Activated CD8-positive, alpha-beta T cell treated with anti-CD3 and anti-CD28 coated beads, Interleukin-2, amount 10 ng/mL, durations not matched to agents 7 days and 5 days (primary cell): ENCODE data around the gene GTF2A1. TPM values are rescaled to one million over a fixed set of nuclear protein-coding genes. Genes with fewer than 3 reads are reported as not detected.

ENCODE experiments used
- ATAC-seq: fragments of 150-1000 bp; cut with Tn5 transposase; one replicate; pipeline ENCODE4 v1.10.0; 2021; ENCODE audit warnings: moderate library complexity
- CTCF ChIA-PET: fragments of 350-600 bp; sonication (Branson Sonifier 250); formaldehyde crosslinking; loops from one replicate; lab custom pipeline; 2021; ENCODE audit warnings: antibody characterized with exemption; lab: Charles Lee
- POLR2A ChIA-PET: fragments of 350-600 bp; sonication (Branson Sonifier 250); formaldehyde crosslinking; loops from one replicate; lab custom pipeline; 2021; ENCODE audit warnings: antibody characterized with exemption; lab: Charles Lee
- DNase-seq: peaks from one replicate; pipeline ENCODE4 v3.0.0-alpha.2; 2020
- H3K27ac Mint-ChIP-seq: one replicate; pipeline ENCODE4 v1.8.0; 2021; ENCODE audit warnings: mild to moderate bottlenecking, mixed read lengths
- H3K27me3 Mint-ChIP-seq: one replicate; pipeline ENCODE4 v1.8.0; 2021; ENCODE audit warnings: low read depth, mixed read lengths
- H3K36me3 Mint-ChIP-seq: one replicate; pipeline ENCODE4 v1.8.0; 2021; ENCODE audit warnings: low read depth, mixed read lengths
- H3K4me1 Mint-ChIP-seq: one replicate; pipeline ENCODE4 v1.8.0; 2021; ENCODE audit warnings: low read depth, mixed read lengths
- H3K4me3 Mint-ChIP-seq: one replicate; pipeline ENCODE4 v1.8.0; 2021; ENCODE audit warnings: mild to moderate bottlenecking, mixed read lengths
- H3K9me3 Mint-ChIP-seq: one replicate; pipeline ENCODE4 v1.8.0; 2022; ENCODE audit warnings: mixed read lengths; ENCODE audit not compliant: insufficient read depth
- total RNA-seq, 2 experiments: library from RNA; stranded (reverse); gene quantifications; one replicate each; pipeline ENCODE4 v1.2.3, GENCODE V29; 2021

The GTF2A1 gene
- total RNA-seq, 2 experiments from 2014 or later: 33.6 to 33.7 TPM

GRCh38 chr14:81161749-81162148 lies 59.0 kb downstream of the GTF2A1 start:
- H3K36me3 Mint-ChIP-seq: no peaks in the 10 kb centered on the region
- ATAC-seq: no peak
- CTCF ChIA-PET: interaction anchor here (0.8 to 1.6 kb wide), 5 partner anchors 8 to 174 kb away, joined by 3 to 10 read pairs (median 3); no protein-coding TSS in a partner anchor
- H3K9me3 Mint-ChIP-seq: no peaks in the 10 kb centered on the region
- H3K4me3 Mint-ChIP-seq: no peak overlapping the region
- POLR2A ChIA-PET: no interaction called here
- DNase-seq: no peak
- H3K27me3 Mint-ChIP-seq: no peaks in the 10 kb centered on the region
- H3K27ac Mint-ChIP-seq: no peak overlapping the region
- peaks cover 6% of the 10 kb centered on the region for H3K4me1 Mint-ChIP-seq

- POLR2A ChIA-PET: interaction anchor here (1.1 kb wide), 1 partner anchor 60 kb away, joined by 3 read pairs; the partner anchor contains the start of gene GTF2A1
Observed at GRCh38 chr14:81161088-81161487, 59.7 kb downstream of the GTF2A1 start.

GRCh38 chr14:81157431-81157830 lies 63.3 kb downstream of the GTF2A1 start:
- Mint-ChIP-seq H3K9me3 (no peaks in the 10 kb centered on the region), H3K27ac (no peak overlapping the region), H3K27me3 (no peaks in the 10 kb centered on the region), H3K4me1 (peaks cover 3% of the 10 kb centered on the region), H3K4me3 (no peak overlapping the region), H3K36me3 (no peaks in the 10 kb centered on the region)
- DNase-seq (no peak), ATAC-seq (no peak)
- ChIA-PET CTCF (interaction anchor here (1.2 to 5.6 kb wide), 2 partner anchors 9 to 13 kb away, joined by 4 to 25 read pairs; no protein-coding TSS in a partner anchor), POLR2A (no interaction called here)

More at GRCh38 chr14:81161088-81161487, 59.7 kb downstream of the GTF2A1 start:
- H3K27me3 Mint-ChIP-seq: no peaks in the 10 kb centered on the region
- H3K4me3 Mint-ChIP-seq: no peak overlapping the region
- CTCF ChIA-PET: interaction anchor here (1.3 to 1.6 kb wide), 4 partner anchors 9 to 173 kb away, joined by 3 to 10 read pairs (median 4); no protein-coding TSS in a partner anchor
- H3K27ac Mint-ChIP-seq: no peak overlapping the region
- ATAC-seq (no peak), DNase-seq (no peak)
- no peaks in the 10 kb centered on the region for H3K36me3 Mint-ChIP-seq
- peaks cover 6% of the 10 kb centered on the region for H3K4me1 Mint-ChIP-seq
- no peaks in the 10 kb centered on the region for H3K9me3 Mint-ChIP-seq

- ATAC-seq (no peak), DNase-seq (no peak)
- CTCF ChIA-PET: interaction anchor here (1.1 to 3.1 kb wide), 2 partner anchors 10 to 157 kb away, joined by 3 to 14 read pairs; no protein-coding TSS in a partner anchor
- POLR2A ChIA-PET: no interaction called here
- Mint-ChIP-seq H3K36me3 (no peaks in the 10 kb centered on the region), H3K27ac (no peak overlapping the region), H3K4me3 (no peak overlapping the region), H3K27me3 (peaks cover 3% of the 10 kb centered on the region), H3K4me1 (peaks cover 3% of the 10 kb centered on the region), H3K9me3 (no peaks in the 10 kb centered on the region)
Observed at GRCh38 chr14:81153187-81153586, 67.6 kb downstream of the GTF2A1 start.

- Mint-ChIP-seq H3K4me3 (no peak overlapping the region), H3K27me3 (peaks cover 3% of the 10 kb centered on the region), H3K4me1 (peaks cover 16% of the 10 kb centered on the region), H3K27ac (no peak overlapping the region), H3K36me3 (no peaks in the 10 kb centered on the region), H3K9me3 (no peaks in the 10 kb centered on the region)
- DNase-seq (no peak), ATAC-seq (no peak)
- ChIA-PET CTCF (no interaction called here), POLR2A (no interaction called here)
Observed at GRCh38 chr14:81148635-81149034, 72.1 kb downstream of the GTF2A1 start.

- CTCF ChIA-PET: interaction anchor here (0.7 to 1.2 kb wide), 2 partner anchors 150 to 160 kb away, joined by 3 read pairs; no protein-coding TSS in a partner anchor
- DNase-seq: no peak
- Mint-ChIP-seq H3K36me3 (no peaks in the 10 kb centered on the region), H3K9me3 (no peaks in the 10 kb centered on the region), H3K27ac (peak overlapping the region; percentile 39), H3K27me3 (peaks cover 3% of the 10 kb centered on the region), H3K4me1 (peaks cover 13% of the 10 kb centered on the region), H3K4me3 (no peak overlapping the region)
- no peak for ATAC-seq
- POLR2A ChIA-PET: no interaction called here
Observed at GRCh38 chr14:81147140-81147897, 73.4 kb downstream of the GTF2A1 start.

GRCh38 chr14:81144824-81145603 lies 75.7 kb downstream of the GTF2A1 start:
- Mint-ChIP-seq H3K9me3 (no peaks in the 10 kb centered on the region), H3K4me1 (peaks cover 13% of the 10 kb centered on the region), H3K36me3 (no peaks in the 10 kb centered on the region), H3K4me3 (no peak overlapping the region), H3K27me3 (peaks cover 3% of the 10 kb centered on the region), H3K27ac (no peak overlapping the region)
- POLR2A ChIA-PET: interaction anchor here (0.7 kb wide), 1 partner anchor 74 kb away, joined by 3 read pairs; no protein-coding TSS in a partner anchor
- no peak for DNase-seq
- no peak for ATAC-seq
- CTCF ChIA-PET: interaction anchor here (0.8 to 0.9 kb wide), 2 partner anchors 25 to 158 kb away, joined by 3 to 4 read pairs; no protein-coding TSS in a partner anchor

- H3K27me3 Mint-ChIP-seq: no peaks in the 10 kb centered on the region
- H3K4me1 Mint-ChIP-seq: peaks cover 13% of the 10 kb centered on the region
- POLR2A ChIA-PET: no interaction called here
- DNase-seq (no peak), ATAC-seq (no peak)
- H3K36me3 Mint-ChIP-seq: no peaks in the 10 kb centered on the region
- H3K9me3 Mint-ChIP-seq: no peaks in the 10 kb centered on the region
- H3K4me3 Mint-ChIP-seq: no peak overlapping the region
- H3K27ac Mint-ChIP-seq: no peak overlapping the region
- CTCF ChIA-PET: no interaction called here
Observed at GRCh38 chr14:81143793-81144192, 77.0 kb downstream of the GTF2A1 start.

- Mint-ChIP-seq H3K9me3 (no peaks in the 10 kb centered on the region), H3K4me3 (no peak overlapping the region), H3K27ac (no peak overlapping the region), H3K27me3 (no peaks in the 10 kb centered on the region), H3K4me1 (peaks cover under 1% of the 10 kb centered on the region), H3K36me3 (no peaks in the 10 kb centered on the region)
- ChIA-PET POLR2A (no interaction called here), CTCF (interaction anchor here (1.5 kb wide), 1 partner anchor 29 kb away, joined by 4 read pairs; no protein-coding TSS in a partner anchor)
- DNase-seq (no peak), ATAC-seq (no peak)
Observed at GRCh38 chr14:81141426-81141825, 79.3 kb downstream of the GTF2A1 start.

GRCh38 chr14:81138429-81138828 lies 82.3 kb downstream of the GTF2A1 start:
- H3K36me3 Mint-ChIP-seq: no peaks in the 10 kb centered on the region
- CTCF ChIA-PET: interaction anchor here (1.0 kb wide), 1 partner anchor 32 kb away, joined by 4 read pairs; no protein-coding TSS in a partner anchor
- H3K4me1 Mint-ChIP-seq: no peaks in the 10 kb centered on the region

GRCh38 chr14:81137316-81137715 lies 83.4 kb downstream of the GTF2A1 start:
- Mint-ChIP-seq H3K4me3 (no peak overlapping the region), H3K4me1 (no peaks in the 10 kb centered on the region), H3K9me3 (no peaks in the 10 kb centered on the region), H3K27ac (no peak overlapping the region), H3K36me3 (no peaks in the 10 kb centered on the region), H3K27me3 (no peaks in the 10 kb centered on the region)
- DNase-seq: no peak
- ChIA-PET CTCF (no interaction called here), POLR2A (no interaction called here)
- ATAC-seq: no peak

More at GRCh38 chr14:81138429-81138828, 82.3 kb downstream of the GTF2A1 start:
- no peak overlapping the region for H3K4me3 Mint-ChIP-seq
- H3K9me3 Mint-ChIP-seq: no peaks in the 10 kb centered on the region
- POLR2A ChIA-PET: no interaction called here
- DNase-seq: no peak
- no peak overlapping the region for H3K27ac Mint-ChIP-seq
- no peaks in the 10 kb centered on the region for H3K27me3 Mint-ChIP-seq
- no peak for ATAC-seq
